ENCODE data around the gene RNF212. TPM values are rescaled to one million over a fixed set of nuclear protein-coding genes. Genes with fewer than 3 reads are reported as not detected.

Gene RNF212
- total and polyA plus RNA-seq, 9 of the 15 experiments (the other 6 are each of a cell fraction or from before 2014, with no cell fraction given): 0.04 TPM; not detected in 8

DNA sequence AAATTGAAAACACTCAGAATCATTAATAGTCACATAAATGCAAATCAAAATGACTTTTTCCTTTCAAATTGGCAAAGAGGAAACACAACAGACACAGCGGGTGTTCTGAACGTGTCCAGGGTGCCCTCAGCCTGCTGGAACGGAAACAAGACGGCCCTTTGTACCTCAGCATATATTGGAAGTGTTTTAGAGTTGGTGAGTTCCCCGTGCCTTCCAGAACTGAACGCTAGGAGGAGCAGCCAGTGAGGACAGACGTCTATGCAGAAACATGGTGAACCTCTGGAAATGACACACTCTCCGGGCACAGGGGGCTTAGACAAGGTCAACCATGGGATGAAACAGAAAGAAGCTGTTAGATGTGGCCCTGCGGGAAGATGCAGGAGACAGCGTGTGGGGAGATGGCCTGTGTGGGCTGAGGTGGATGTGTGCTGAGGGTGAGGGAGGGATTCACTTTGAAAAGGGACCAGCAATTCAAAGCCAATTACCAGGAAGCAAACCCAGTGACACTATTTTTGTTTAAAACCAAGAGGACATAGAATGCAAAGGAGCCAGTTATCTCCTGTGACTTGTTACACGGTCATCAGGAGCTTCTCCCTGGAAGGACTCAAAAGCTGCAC is 40.4 kb downstream of the RNF212 start (continued):
- TF ChIP-seq, protein P1, sequence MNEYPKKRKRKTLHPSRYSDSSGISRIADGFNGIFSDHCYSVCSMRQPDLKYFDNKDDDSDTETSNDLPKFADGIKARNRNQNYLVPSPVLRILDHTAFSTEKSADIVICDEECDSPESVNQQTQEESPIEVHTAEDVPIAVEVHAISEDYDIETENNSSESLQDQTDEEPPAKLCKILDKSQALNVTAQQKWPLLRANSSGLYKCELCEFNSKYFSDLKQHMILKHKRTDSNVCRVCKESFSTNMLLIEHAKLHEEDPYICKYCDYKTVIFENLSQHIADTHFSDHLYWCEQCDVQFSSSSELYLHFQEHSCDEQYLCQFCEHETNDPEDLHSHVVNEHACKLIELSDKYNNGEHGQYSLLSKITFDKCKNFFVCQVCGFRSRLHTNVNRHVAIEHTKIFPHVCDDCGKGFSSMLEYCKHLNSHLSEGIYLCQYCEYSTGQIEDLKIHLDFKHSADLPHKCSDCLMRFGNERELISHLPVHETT (CRISPR knock-in tag; conservative IDR thresholded peaks at IDR 0.05 in 1 of 2, IDR thresholded peaks at IDR 0.05 in 1 of 2): no peak
- TF ChIP-seq ZNF644 (tag; IDR thresholded peaks at IDR 0.05; ENCODE audit: low read depth): no peak
- TF ChIP-seq CBX8 (IDR thresholded peaks at IDR 0.05; ENCODE audit: borderline replicate concordance, extremely low read depth, low read depth, low read length, poor library complexity, severe bottlenecking): no peak
- TF ChIP-seq MAFK (IDR thresholded peaks at IDR 0.05; ENCODE audit: low read length): no peak
- TF ChIP-seq SMAD1 (IDR thresholded peaks at IDR 0.05; ENCODE audit: low read depth, low read length, partially characterized antibody): no peak
- TF ChIP-seq JUND (IDR thresholded peaks at IDR 0.05; ENCODE audit: borderline replicate concordance, low read depth, low read length): 0 out of 2 replicates have a peak, but pooled peaks have one; percentile 38
- TF ChIP-seq JUND (tag; IDR thresholded peaks at IDR 0.05; ENCODE audit: borderline replicate concordance, low read depth, low read length): peak; percentile 30; the same call in 1 of the 3 replicates
- TF ChIP-seq SMC3 (conservative IDR thresholded peaks at IDR 0.05; ENCODE audit: insufficient read depth, low read depth, low read length): peak; percentile 49; the same call in 1 of the 2 replicates
- TF ChIP-seq KLF16 (IDR thresholded peaks at IDR 0.05): no peak
- TF ChIP-seq, protein P2, sequence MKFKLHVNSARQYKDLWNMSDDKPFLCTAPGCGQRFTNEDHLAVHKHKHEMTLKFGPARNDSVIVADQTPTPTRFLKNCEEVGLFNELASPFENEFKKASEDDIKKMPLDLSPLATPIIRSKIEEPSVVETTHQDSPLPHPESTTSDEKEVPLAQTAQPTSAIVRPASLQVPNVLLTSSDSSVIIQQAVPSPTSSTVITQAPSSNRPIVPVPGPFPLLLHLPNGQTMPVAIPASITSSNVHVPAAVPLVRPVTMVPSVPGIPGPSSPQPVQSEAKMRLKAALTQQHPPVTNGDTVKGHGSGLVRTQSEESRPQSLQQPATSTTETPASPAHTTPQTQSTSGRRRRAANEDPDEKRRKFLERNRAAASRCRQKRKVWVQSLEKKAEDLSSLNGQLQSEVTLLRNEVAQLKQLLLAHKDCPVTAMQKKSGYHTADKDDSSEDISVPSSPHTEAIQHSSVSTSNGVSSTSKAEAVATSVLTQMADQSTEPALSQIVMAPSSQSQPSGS (CRISPR knock-in tag; IDR thresholded peaks at IDR 0.05): no peak
- TF ChIP-seq, protein P3, sequence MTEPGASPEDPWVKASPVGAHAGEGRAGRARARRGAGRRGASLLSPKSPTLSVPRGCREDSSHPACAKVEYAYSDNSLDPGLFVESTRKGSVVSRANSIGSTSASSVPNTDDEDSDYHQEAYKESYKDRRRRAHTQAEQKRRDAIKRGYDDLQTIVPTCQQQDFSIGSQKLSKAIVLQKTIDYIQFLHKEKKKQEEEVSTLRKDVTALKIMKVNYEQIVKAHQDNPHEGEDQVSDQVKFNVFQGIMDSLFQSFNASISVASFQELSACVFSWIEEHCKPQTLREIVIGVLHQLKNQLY (CRISPR knock-in tag; conservative IDR thresholded peaks at IDR 0.05): no peak
- no peak for TF ChIP-seq DLX4 (CRISPR knock-in tag; IDR thresholded peaks at IDR 0.05)
- TF ChIP-seq, protein P4, sequence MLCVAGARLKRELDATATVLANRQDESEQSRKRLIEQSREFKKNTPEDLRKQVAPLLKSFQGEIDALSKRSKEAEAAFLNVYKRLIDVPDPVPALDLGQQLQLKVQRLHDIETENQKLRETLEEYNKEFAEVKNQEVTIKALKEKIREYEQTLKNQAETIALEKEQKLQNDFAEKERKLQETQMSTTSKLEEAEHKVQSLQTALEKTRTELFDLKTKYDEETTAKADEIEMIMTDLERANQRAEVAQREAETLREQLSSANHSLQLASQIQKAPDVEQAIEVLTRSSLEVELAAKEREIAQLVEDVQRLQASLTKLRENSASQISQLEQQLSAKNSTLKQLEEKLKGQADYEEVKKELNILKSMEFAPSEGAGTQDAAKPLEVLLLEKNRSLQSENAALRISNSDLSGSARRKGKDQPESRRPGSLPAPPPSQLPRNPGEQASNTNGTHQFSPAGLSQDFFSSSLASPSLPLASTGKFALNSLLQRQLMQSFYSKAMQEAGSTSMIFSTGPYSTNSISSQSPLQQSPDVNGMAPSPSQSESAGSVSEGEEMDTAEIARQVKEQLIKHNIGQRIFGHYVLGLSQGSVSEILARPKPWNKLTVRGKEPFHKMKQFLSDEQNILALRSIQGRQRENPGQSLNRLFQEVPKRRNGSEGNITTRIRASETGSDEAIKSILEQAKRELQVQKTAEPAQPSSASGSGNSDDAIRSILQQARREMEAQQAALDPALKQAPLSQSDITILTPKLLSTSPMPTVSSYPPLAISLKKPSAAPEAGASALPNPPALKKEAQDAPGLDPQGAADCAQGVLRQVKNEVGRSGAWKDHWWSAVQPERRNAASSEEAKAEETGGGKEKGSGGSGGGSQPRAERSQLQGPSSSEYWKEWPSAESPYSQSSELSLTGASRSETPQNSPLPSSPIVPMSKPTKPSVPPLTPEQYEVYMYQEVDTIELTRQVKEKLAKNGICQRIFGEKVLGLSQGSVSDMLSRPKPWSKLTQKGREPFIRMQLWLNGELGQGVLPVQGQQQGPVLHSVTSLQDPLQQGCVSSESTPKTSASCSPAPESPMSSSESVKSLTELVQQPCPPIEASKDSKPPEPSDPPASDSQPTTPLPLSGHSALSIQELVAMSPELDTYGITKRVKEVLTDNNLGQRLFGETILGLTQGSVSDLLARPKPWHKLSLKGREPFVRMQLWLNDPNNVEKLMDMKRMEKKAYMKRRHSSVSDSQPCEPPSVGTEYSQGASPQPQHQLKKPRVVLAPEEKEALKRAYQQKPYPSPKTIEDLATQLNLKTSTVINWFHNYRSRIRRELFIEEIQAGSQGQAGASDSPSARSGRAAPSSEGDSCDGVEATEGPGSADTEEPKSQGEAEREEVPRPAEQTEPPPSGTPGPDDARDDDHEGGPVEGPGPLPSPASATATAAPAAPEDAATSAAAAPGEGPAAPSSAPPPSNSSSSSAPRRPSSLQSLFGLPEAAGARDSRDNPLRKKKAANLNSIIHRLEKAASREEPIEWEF (CRISPR knock-in tag; IDR thresholded peaks at IDR 0.05): no peak
- no peak for TF ChIP-seq PML (IDR thresholded peaks at IDR 0.05; ENCODE audit: low read length)
- peak; percentile 17; the same call in 1 of the 2 replicates for TF ChIP-seq DPF2 (IDR thresholded peaks at IDR 0.05)
- TF ChIP-seq ZSCAN29 (IDR thresholded peaks at IDR 0.05): no peak

All from K562 (cell line).